Calu3 (cell line): Measurements from ENCODE around the gene DBH. TPM values are rescaled to one million over a fixed set of nuclear protein-coding genes. Genes with fewer than 3 reads are reported as not detected.

Source experiments
- BruUV-seq: library from RNA; stranded (reverse); fragments of 400-500 nt; replicated peaks from 2 replicates; lab custom pipeline; 2021; lab: Mats Ljungman, UMichigan
- CTCF ChIA-PET: fragments of 300-600 bp; sonication (Branson Sonifier 250); formaldehyde crosslinking; loops from one replicate; lab custom pipeline; 2022; ENCODE audit warnings: antibody characterized with exemption; lab: Charles Lee
- DNase-seq: peaks from one replicate; pipeline ENCODE4 v3.0.0; 2022
- H3K27ac Mint-ChIP-seq: one replicate; pipeline ENCODE4 v1.8.0; 2022; ENCODE audit warnings: mixed read lengths; ENCODE audit not compliant: unreplicated experiment
- H3K27me3 Mint-ChIP-seq: one replicate; pipeline ENCODE4 v1.8.0; 2022; ENCODE audit warnings: mixed read lengths; ENCODE audit not compliant: unreplicated experiment
- H3K36me3 Mint-ChIP-seq: one replicate; pipeline ENCODE4 v1.8.0; 2022; ENCODE audit warnings: mild to moderate bottlenecking, moderate library complexity, mixed read lengths; ENCODE audit not compliant: insufficient read depth, unreplicated experiment
- H3K4me1 Mint-ChIP-seq: one replicate; pipeline ENCODE4 v1.8.0; 2022; ENCODE audit warnings: mild to moderate bottlenecking, low read depth, mixed read lengths; ENCODE audit not compliant: unreplicated experiment
- H3K4me3 Mint-ChIP-seq: one replicate; pipeline ENCODE4 v1.8.0; 2022; ENCODE audit warnings: mild to moderate bottlenecking, low read depth, moderate library complexity, mixed read lengths; ENCODE audit not compliant: unreplicated experiment
- H3K9me3 Mint-ChIP-seq: one replicate; pipeline ENCODE4 v1.8.0; 2022; ENCODE audit warnings: low read depth, mixed read lengths; ENCODE audit not compliant: unreplicated experiment
- intact Hi-C: fragments of 100-400 bp; cut with micrococcal nuclease; formaldehyde crosslinking; loops from one replicate; pipeline ENCODE4 v1.10.0; 2022; ENCODE audit not compliant: unreplicated experiment
- total RNA-seq: library from RNA; stranded (reverse); gene quantifications from 2 replicates; pipeline ENCODE4 v1.2.3, GENCODE V29; 2022
- TF ChIP-seq, protein P1 (sequence below): fragments of 200-600 bp; IDR thresholded peaks from one replicate; pipeline ENCODE4 v1.8.0; 2022; ENCODE audit warnings: antibody characterized with exemption; ENCODE audit not compliant: unreplicated experiment

DBH gene
- total RNA-seq, 1 experiment from 2014 or later, result not detected

DNA sequence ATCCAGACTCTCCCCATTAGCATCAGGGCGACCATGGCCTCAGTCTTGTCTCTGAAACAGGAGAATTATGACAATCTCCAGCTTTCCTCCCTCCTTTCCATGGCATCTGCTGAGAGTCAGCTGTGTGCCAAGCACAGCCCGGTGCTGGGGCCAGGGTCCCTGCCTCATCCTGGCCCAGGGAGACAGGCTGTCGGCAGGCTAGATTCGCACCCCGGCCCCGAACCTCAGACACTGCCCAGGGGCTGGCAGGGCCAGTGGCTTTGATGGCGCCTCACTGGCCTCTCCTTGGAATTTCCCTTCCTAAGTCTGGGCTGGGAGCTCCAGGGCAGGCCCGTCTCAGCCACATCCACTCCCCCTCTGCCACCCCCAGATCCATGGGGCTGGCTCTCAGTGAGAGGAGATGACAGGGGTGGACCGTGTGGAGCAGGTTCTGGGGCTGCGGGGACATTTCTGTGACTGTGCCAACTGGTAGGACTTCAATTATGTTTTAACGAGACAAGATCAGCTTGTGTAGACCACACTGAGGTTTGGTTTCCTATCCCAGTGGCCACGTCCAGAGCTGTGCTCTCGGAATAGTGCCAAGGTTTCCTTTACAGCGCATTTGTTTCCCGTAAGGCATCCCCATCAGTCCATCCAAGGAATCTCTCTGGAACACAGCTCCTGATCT, 42.4 kb upstream of the DBH start:
- H3K27ac Mint-ChIP-seq, result no peak overlapping the region
- H3K9me3 Mint-ChIP-seq, result peaks cover 4% of the 10 kb centered on the region
- H3K4me1 Mint-ChIP-seq, result no peaks in the 10 kb centered on the region
- H3K4me3 Mint-ChIP-seq, result no peak overlapping the region
- TF ChIP-seq, protein P1, sequence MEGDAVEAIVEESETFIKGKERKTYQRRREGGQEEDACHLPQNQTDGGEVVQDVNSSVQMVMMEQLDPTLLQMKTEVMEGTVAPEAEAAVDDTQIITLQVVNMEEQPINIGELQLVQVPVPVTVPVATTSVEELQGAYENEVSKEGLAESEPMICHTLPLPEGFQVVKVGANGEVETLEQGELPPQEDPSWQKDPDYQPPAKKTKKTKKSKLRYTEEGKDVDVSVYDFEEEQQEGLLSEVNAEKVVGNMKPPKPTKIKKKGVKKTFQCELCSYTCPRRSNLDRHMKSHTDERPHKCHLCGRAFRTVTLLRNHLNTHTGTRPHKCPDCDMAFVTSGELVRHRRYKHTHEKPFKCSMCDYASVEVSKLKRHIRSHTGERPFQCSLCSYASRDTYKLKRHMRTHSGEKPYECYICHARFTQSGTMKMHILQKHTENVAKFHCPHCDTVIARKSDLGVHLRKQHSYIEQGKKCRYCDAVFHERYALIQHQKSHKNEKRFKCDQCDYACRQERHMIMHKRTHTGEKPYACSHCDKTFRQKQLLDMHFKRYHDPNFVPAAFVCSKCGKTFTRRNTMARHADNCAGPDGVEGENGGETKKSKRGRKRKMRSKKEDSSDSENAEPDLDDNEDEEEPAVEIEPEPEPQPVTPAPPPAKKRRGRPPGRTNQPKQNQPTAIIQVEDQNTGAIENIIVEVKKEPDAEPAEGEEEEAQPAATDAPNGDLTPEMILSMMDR, result no peak
- intact Hi-C loops, result no loop called here
- DNase-seq, result no peak
- BruUV-seq, result no TSS peak
- peaks cover 68% of the 10 kb centered on the region for H3K27me3 Mint-ChIP-seq
- H3K36me3 Mint-ChIP-seq, result no peaks in the 10 kb centered on the region
- CTCF ChIA-PET, result no interaction called here

DNA sequence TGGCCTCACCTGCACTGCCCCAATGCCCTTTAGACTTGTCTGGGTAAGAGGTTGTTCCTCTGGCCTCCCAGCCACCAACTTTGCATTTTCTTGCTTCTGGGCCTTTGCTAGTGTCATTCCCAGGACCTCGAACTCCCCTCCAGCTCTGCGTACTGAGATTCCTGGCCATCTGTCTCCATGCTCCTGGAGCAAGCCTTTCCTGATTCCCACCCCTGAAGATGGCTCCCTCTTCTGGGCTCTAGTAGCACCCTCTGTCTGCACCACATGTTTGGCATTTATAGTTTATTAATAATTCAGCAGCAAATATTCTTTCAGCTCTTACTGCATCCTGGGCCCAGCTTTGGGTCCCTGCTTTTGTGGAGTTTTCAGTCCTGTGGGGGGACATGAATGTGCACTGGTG, 41.9 kb upstream of the DBH start:
- intact Hi-C loops, result no loop called here
- no TSS peak for BruUV-seq
- no peak overlapping the region for H3K27ac Mint-ChIP-seq
- H3K27me3 Mint-ChIP-seq, result peaks cover 68% of the 10 kb centered on the region
- TF ChIP-seq, protein P1, result no peak
- no peak overlapping the region for H3K4me3 Mint-ChIP-seq
- CTCF ChIA-PET, result no interaction called here
- H3K9me3 Mint-ChIP-seq, result peaks cover 4% of the 10 kb centered on the region
- no peak for DNase-seq
- H3K4me1 Mint-ChIP-seq, result no peaks in the 10 kb centered on the region
- H3K36me3 Mint-ChIP-seq, result no peaks in the 10 kb centered on the region

DNA sequence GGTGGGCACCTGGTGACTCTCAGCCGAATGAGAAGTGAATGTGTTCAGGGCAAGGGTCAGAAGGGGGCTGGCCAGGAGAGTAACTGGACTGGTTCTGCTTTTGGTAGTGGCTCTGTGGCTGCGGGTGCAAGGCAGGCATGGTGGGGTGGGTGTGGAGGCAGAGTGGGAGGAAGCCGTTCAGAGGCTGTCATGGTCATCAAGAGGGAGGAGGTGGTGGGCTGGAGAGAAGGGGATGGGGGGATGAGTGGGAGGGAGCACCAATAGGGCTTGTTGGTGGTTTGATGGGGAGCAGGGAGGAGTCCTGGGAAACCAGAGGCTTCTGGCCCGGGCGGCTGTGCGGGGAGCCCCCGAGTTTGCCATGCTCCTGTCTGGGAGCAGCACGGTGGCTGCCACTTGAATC, 40.3 kb upstream of the DBH start:
- no peak for DNase-seq
- BruUV-seq, result no TSS peak
- Mint-ChIP-seq H3K27ac (no peak overlapping the region), H3K36me3 (no peaks in the 10 kb centered on the region), H3K4me3 (no peak overlapping the region), H3K27me3 (peaks cover 68% of the 10 kb centered on the region), H3K4me1 (no peaks in the 10 kb centered on the region), H3K9me3 (peaks cover 4% of the 10 kb centered on the region)
- CTCF ChIA-PET, result no interaction called here
- intact Hi-C loops, result no loop called here
- TF ChIP-seq, protein P1, result no peak

DNA sequence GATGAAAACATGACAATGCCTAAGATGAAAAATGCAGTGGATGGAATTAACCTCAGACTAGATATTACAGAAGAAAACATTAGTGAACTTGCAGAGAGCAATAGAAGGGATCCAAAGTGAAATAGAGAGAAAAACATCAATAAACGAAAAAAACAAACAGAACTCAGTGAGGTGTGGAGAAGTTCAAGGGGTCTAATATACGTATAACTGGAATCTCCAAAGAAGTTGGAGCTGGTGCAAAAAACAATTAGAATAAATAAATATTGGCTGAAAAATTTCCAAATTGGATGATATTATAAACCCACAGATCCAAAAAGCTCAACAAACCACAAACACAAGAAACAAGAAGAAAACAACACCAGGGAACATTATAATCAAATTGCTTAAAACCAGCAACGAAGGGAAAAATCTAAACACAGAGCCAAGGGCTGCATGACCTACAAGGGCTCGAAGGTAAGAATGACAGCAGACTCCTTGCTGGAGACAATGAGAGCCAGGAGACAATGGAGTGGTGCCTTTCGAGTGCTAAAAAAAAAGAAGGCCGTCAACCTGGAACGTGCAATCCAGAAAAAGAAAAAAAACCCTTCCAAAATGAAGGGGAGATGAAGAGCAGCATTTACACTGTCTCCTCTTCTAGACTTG, 38.7 kb upstream of the DBH start:
- H3K27me3 Mint-ChIP-seq, result peaks cover 58% of the 10 kb centered on the region
- intact Hi-C loops, result no loop called here

More for the DNA sequence above, 38.7 kb upstream of the DBH start:
- TF ChIP-seq, protein P1, result no peak
- Mint-ChIP-seq H3K4me1 (no peaks in the 10 kb centered on the region), H3K4me3 (no peak overlapping the region), H3K9me3 (peaks cover 4% of the 10 kb centered on the region), H3K36me3 (no peaks in the 10 kb centered on the region), H3K27ac (no peak overlapping the region)
- DNase-seq, result no peak
- CTCF ChIA-PET, result no interaction called here
- no TSS peak for BruUV-seq
